ENCODE data around the gene PCMT1. TPM values are rescaled to one million over a fixed set of nuclear protein-coding genes. Genes with fewer than 3 reads are reported as not detected.
A peak's percentile ranks its signal among the peaks of the same experiment; 100 is the strongest.

PCMT1 gene
- 78.3 TPM for polyA plus RNA-seq
- long read RNA-seq, donor 1, transcript PCMT1-201 (7 exons, 1,293 nt), result minor isoform, 8 of 32 reads
- long read RNA-seq, donor 1, transcript PCMT1-203 (8 exons, 1,938 nt), result major isoform, 16 of 32 reads
- long read RNA-seq, donor 1, transcript PCMT1-205 (8 exons, 1,984 nt), result minor isoform, 8 of 32 reads
- long read RNA-seq, donor 1, partial matches to known transcripts, result 0 of 32 reads
- long read RNA-seq, donor 1, other reads (novel, unspliced or antisense), result 0 of 32 reads
- long read RNA-seq, donor 2, transcript PCMT1-205 (8 exons, 1,984 nt), result minor isoform, 16 of 64 reads
- long read RNA-seq, donor 2, transcript PCMT1-203 (8 exons, 1,938 nt), result major isoform, 32 of 64 reads
- long read RNA-seq, donor 2, transcript PCMT1-201 (7 exons, 1,293 nt), result minor isoform, 11 of 64 reads
- long read RNA-seq, donor 2, partial matches to known transcripts, result 5 of 64 reads
- long read RNA-seq, donor 2, other reads (novel, unspliced or antisense), result 0 of 64 reads
- long read RNA-seq, donor 3, transcript PCMT1-205 (8 exons, 1,984 nt), result minor isoform, 29 of 108 reads
- long read RNA-seq, donor 3, transcript PCMT1-203 (8 exons, 1,938 nt), result major isoform, 43 of 108 reads
- long read RNA-seq, donor 3, transcript PCMT1-201 (7 exons, 1,293 nt), result minor isoform, 25 of 108 reads
- long read RNA-seq, donor 3, partial matches to known transcripts, result 11 of 108 reads
- long read RNA-seq, donor 3, other reads (novel, unspliced or antisense), result 0 of 108 reads
- long read RNA-seq, donor 4, partial matches to known transcripts, result 0 of 6 reads
- long read RNA-seq, donor 4, other reads (novel, unspliced or antisense), result 0 of 6 reads
- long read RNA-seq, donor 5, transcript PCMT1-205 (8 exons, 1,984 nt), result minor isoform, 13 of 40 reads
- long read RNA-seq, donor 5, transcript PCMT1-203 (8 exons, 1,938 nt), result major isoform, 17 of 40 reads
- long read RNA-seq, donor 5, partial matches to known transcripts, result 7 of 40 reads
- long read RNA-seq, donor 5, other reads (novel, unspliced or antisense), result 0 of 40 reads
- long read RNA-seq, donor 6, transcript PCMT1-205 (8 exons, 1,984 nt), result minor isoform, 21 of 80 reads
- long read RNA-seq, donor 6, transcript PCMT1-201 (7 exons, 1,293 nt), result minor isoform, 13 of 80 reads
- long read RNA-seq, donor 6, transcript PCMT1-203 (8 exons, 1,938 nt), result major isoform, 43 of 80 reads
- long read RNA-seq, donor 6, partial matches to known transcripts, result 0 of 80 reads
- long read RNA-seq, donor 6, other reads (novel, unspliced or antisense), result 0 of 80 reads
- long read RNA-seq, donor 7, transcript PCMT1-205 (8 exons, 1,984 nt), result minor isoform, 9 of 31 reads
- long read RNA-seq, donor 7, transcript PCMT1-203 (8 exons, 1,938 nt), result major isoform, 14 of 31 reads
- long read RNA-seq, donor 7, partial matches to known transcripts, result 6 of 31 reads
- long read RNA-seq, donor 7, other reads (novel, unspliced or antisense), result 0 of 31 reads
- long read RNA-seq, donor 8, transcript PCMT1-201 (7 exons, 1,293 nt), result minor isoform, 12 of 73 reads
- long read RNA-seq, donor 8, transcript PCMT1-205 (8 exons, 1,984 nt), result minor isoform, 20 of 73 reads
- long read RNA-seq, donor 8, transcript PCMT1-203 (8 exons, 1,938 nt), result major isoform, 26 of 73 reads
- long read RNA-seq, donor 8, partial matches to known transcripts, result 14 of 73 reads
- long read RNA-seq, donor 8, other reads (novel, unspliced or antisense), result 0 of 73 reads
- long read RNA-seq, donor 9, transcript PCMT1-205 (8 exons, 1,984 nt), result minor isoform, 24 of 92 reads
- long read RNA-seq, donor 9, transcript PCMT1-201 (7 exons, 1,293 nt), result minor isoform, 13 of 92 reads
- long read RNA-seq, donor 9, transcript PCMT1-203 (8 exons, 1,938 nt), result major isoform, 29 of 92 reads
- long read RNA-seq, donor 9, partial matches to known transcripts, result 26 of 92 reads
- long read RNA-seq, donor 9, other reads (novel, unspliced or antisense), result 0 of 92 reads
- long read RNA-seq, donor 10, transcript PCMT1-201 (7 exons, 1,293 nt), result minor isoform, 15 of 49 reads
- long read RNA-seq, donor 10, transcript PCMT1-205 (8 exons, 1,984 nt), result minor isoform, 9 of 49 reads
- long read RNA-seq, donor 10, transcript PCMT1-203 (8 exons, 1,938 nt), result major isoform, 20 of 49 reads
- long read RNA-seq, donor 10, partial matches to known transcripts, result 5 of 49 reads
- long read RNA-seq, donor 10, other reads (novel, unspliced or antisense), result 0 of 49 reads
- long read RNA-seq, donor 11, transcript PCMT1-201 (7 exons, 1,293 nt), result minor isoform, 7 of 54 reads
- long read RNA-seq, donor 11, transcript PCMT1-205 (8 exons, 1,984 nt), result minor isoform, 11 of 54 reads
- long read RNA-seq, donor 11, transcript PCMT1-203 (8 exons, 1,938 nt), result major isoform, 22 of 54 reads
- long read RNA-seq, donor 11, partial matches to known transcripts, result 14 of 54 reads
- long read RNA-seq, donor 11, other reads (novel, unspliced or antisense), result 0 of 54 reads

GRCh38 chr6:149749594-149750135 is at the start of gene PCMT1:
TSS of gene PCMT1 (plus strand) at chr6:149749741. CDS start at chr6:149749902, 161 bp downstream.
- Histone ChIP-seq H3K9me3 (ENCODE audit: control insufficient read depth, low read depth, low read length) (no peaks in the 10 kb centered on the region), H3K4me1 (ENCODE audit: control insufficient read depth, insufficient read depth, low read length) (peaks cover 7% of the 10 kb centered on the region), H3K27me3 (ENCODE audit: control insufficient read depth, insufficient read depth, low read length) (no peaks in the 10 kb centered on the region), H3K4me3 (ENCODE audit: low read length) (peak within 1 kb of the TSS; percentile 95), H3K36me3 (ENCODE audit: control insufficient read depth, insufficient read depth, low read length) (no peaks in the 10 kb centered on the region), H3K27ac (ENCODE audit: low read length) (peak within 1 kb of the TSS; percentile 97)
- peak; percentile 88 to 94 for DNase-seq
- no CpG with 5 or more reads among the region's 60 CpGs for WGBS (ENCODE audit: insufficient coverage, low lambda C conversion rate)

- no peak overlapping the region for H3K27ac ChIP-seq (ENCODE audit: low read length)
- H3K36me3 ChIP-seq (ENCODE audit: control insufficient read depth, insufficient read depth, low read length), result peaks cover 12% of the 10 kb centered on the region
- H3K27me3 ChIP-seq (ENCODE audit: control insufficient read depth, insufficient read depth, low read length), result no peaks in the 10 kb centered on the region
- no peak for DNase-seq
- WGBS (ENCODE audit: insufficient coverage, low lambda C conversion rate), result 92% methylated on average over 2 of the region's 7 CpGs
- no peak overlapping the region for H3K4me3 ChIP-seq (ENCODE audit: low read length)
- H3K4me1 ChIP-seq (ENCODE audit: control insufficient read depth, insufficient read depth, low read length), result no peaks in the 10 kb centered on the region
- H3K9me3 ChIP-seq (ENCODE audit: control insufficient read depth, low read depth, low read length), result no peaks in the 10 kb centered on the region
Measured at GRCh38 chr6:149701714-149702113, 47.8 kb upstream of the PCMT1 start.

- Histone ChIP-seq H3K4me1 (ENCODE audit: control insufficient read depth, insufficient read depth, low read length) (peaks cover 8% of the 10 kb centered on the region), H3K27me3 (ENCODE audit: control insufficient read depth, insufficient read depth, low read length) (no peaks in the 10 kb centered on the region), H3K9me3 (ENCODE audit: control insufficient read depth, low read depth, low read length) (no peaks in the 10 kb centered on the region), H3K4me3 (ENCODE audit: low read length) (no peak overlapping the region), H3K27ac (ENCODE audit: low read length) (no peak overlapping the region), H3K36me3 (ENCODE audit: control insufficient read depth, insufficient read depth, low read length) (peaks cover 3% of the 10 kb centered on the region)
- no peak for DNase-seq
- 100% methylated on average over 3 of the region's 5 CpGs for WGBS (ENCODE audit: insufficient coverage, low lambda C conversion rate)
Measured at GRCh38 chr6:149711711-149712110, 37.8 kb upstream of the PCMT1 start.

- Histone ChIP-seq H3K9me3 (ENCODE audit: control insufficient read depth, low read depth, low read length) (peaks cover 4% of the 10 kb centered on the region), H3K4me1 (ENCODE audit: control insufficient read depth, insufficient read depth, low read length) (peaks cover 1% of the 10 kb centered on the region), H3K27me3 (ENCODE audit: control insufficient read depth, insufficient read depth, low read length) (no peaks in the 10 kb centered on the region), H3K4me3 (ENCODE audit: low read length) (no peak overlapping the region), H3K36me3 (ENCODE audit: control insufficient read depth, insufficient read depth, low read length) (peaks cover 3% of the 10 kb centered on the region), H3K27ac (ENCODE audit: low read length) (no peak overlapping the region)
- WGBS (ENCODE audit: insufficient coverage, low lambda C conversion rate), result 100% methylated on average over 1 of the region's 1 CpG
- no peak for DNase-seq
Measured at GRCh38 chr6:149714442-149714841, 35.1 kb upstream of the PCMT1 start.

- 36% methylated on average over 3 of the region's 8 CpGs for WGBS (ENCODE audit: insufficient coverage, low lambda C conversion rate)
Measured at GRCh38 chr6:149716181-149716963, 33.2 kb upstream of the PCMT1 start.

GRCh38 chr6:149717255-149717587 is 32.3 kb upstream of the PCMT1 start:
- DNase-seq, result no peak
- no CpG with 5 or more reads among the region's 9 CpGs for WGBS (ENCODE audit: insufficient coverage, low lambda C conversion rate)
- H3K36me3 ChIP-seq (ENCODE audit: control insufficient read depth, insufficient read depth, low read length), result peaks cover 3% of the 10 kb centered on the region
- no peaks in the 10 kb centered on the region for H3K27me3 ChIP-seq (ENCODE audit: control insufficient read depth, insufficient read depth, low read length)
- no peaks in the 10 kb centered on the region for H3K4me1 ChIP-seq (ENCODE audit: control insufficient read depth, insufficient read depth, low read length)
- H3K27ac ChIP-seq (ENCODE audit: low read length), result peak overlapping the region; percentile 99
- H3K4me3 ChIP-seq (ENCODE audit: low read length), result peak overlapping the region; percentile 94
- peaks cover 4% of the 10 kb centered on the region for H3K9me3 ChIP-seq (ENCODE audit: control insufficient read depth, low read depth, low read length)

More at GRCh38 chr6:149716181-149716963, 33.2 kb upstream of the PCMT1 start:
- no peak for DNase-seq
- Histone ChIP-seq H3K4me1 (ENCODE audit: control insufficient read depth, insufficient read depth, low read length) (no peaks in the 10 kb centered on the region), H3K4me3 (ENCODE audit: low read length) (peak overlapping the region; percentile 94), H3K36me3 (ENCODE audit: control insufficient read depth, insufficient read depth, low read length) (peaks cover 3% of the 10 kb centered on the region), H3K9me3 (ENCODE audit: control insufficient read depth, low read depth, low read length) (peaks cover 4% of the 10 kb centered on the region), H3K27me3 (ENCODE audit: control insufficient read depth, insufficient read depth, low read length) (no peaks in the 10 kb centered on the region), H3K27ac (ENCODE audit: low read length) (peak overlapping the region; percentile 99)

- Histone ChIP-seq H3K27me3 (ENCODE audit: control insufficient read depth, insufficient read depth, low read length) (no peaks in the 10 kb centered on the region), H3K4me1 (ENCODE audit: control insufficient read depth, insufficient read depth, low read length) (no peaks in the 10 kb centered on the region), H3K36me3 (ENCODE audit: control insufficient read depth, insufficient read depth, low read length) (no peaks in the 10 kb centered on the region), H3K4me3 (ENCODE audit: low read length) (peak within 1 kb of the TSS; percentile 94), H3K27ac (ENCODE audit: low read length) (peak within 1 kb of the TSS; percentile 99), H3K9me3 (ENCODE audit: control insufficient read depth, low read depth, low read length) (peaks cover 4% of the 10 kb centered on the region)
- no CpG with 5 or more reads among the region's 82 CpGs for WGBS (ENCODE audit: insufficient coverage, low lambda C conversion rate)
- peak; percentile 75 to 91 for DNase-seq
Measured at GRCh38 chr6:149717588-149718458, 31.7 kb upstream of the PCMT1 start, which contains the start of gene LATS1. TSS of gene LATS1 (minus strand) at chr6:149718101. CDS start at chr6:149702126, 15,975 bp downstream.
